GM18507 (cell line): ENCODE measurements around the gene RPS6KA5.
"Not testable (repeated sequence)": the region's sequence is repeated elsewhere in the genome, so short reads cannot be mapped to it uniquely, and the experiment has no call there.

ENCODE experiments used
- DNase-seq: peaks from one replicate; pipeline ENCODE4 v3.0.0; 2011; ENCODE audit warnings: low read depth; ENCODE audit not compliant: insufficient read length; ENCODE audit errors: extremely low spot score
- FAIRE-seq: peaks from 2 replicates; lab custom pipeline; 2011; peaks lifted over from hg19 to GRCh38; lab: Jason Lieb, UNC

The RPS6KA5 gene

GRCh38 chr14:91060351-91061055 lies at the start of gene RPS6KA5:
RPS6KA5 (minus strand) TSS chr14:91060641; CDS start chr14:91060434, 207 bp downstream.
- DNase-seq (peak; percentile 86), FAIRE-seq (peak; percentile 100)

GRCh38 chr14:91108941-91109611 lies 48.6 kb upstream of the RPS6KA5 start:
- no peak for FAIRE-seq
- no peak for DNase-seq

GRCh38 chr14:91103116-91103515 lies 42.7 kb upstream of the RPS6KA5 start:
- DNase-seq (no peak), FAIRE-seq (no peak)

DNA sequence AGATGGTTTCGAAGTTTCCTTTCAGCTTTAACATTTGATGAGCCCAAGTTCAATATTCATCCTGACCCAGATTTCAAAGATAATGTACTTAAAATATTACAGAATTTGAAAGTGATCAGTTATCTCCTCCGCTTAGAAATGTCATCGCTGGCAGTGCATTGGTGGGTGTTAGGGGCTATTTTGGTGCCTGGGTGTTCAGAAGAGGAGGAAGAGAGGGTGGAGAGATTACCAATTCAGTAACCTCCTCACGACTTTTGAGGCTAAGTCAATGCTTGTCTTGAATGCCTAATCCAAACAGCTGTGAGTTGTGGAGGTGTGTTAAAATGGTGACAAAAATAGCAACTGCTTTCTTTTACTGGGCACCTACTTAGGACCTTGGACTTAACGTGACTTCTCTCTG lies 39.7 kb upstream of the RPS6KA5 start:
- FAIRE-seq (peak; percentile 21), DNase-seq (no peak)

GRCh38 chr14:91098591-91098990 lies 38.1 kb upstream of the RPS6KA5 start:
- FAIRE-seq, result no peak
- no peak for DNase-seq

- not testable (repeated sequence) for FAIRE-seq, DNase-seq
These were observed 37.2 kb upstream of the RPS6KA5 start for GRCh38 chr14:91097657-91098056.

GRCh38 chr14:91095178-91095577 lies 34.7 kb upstream of the RPS6KA5 start:
- FAIRE-seq, result no peak
- DNase-seq, result no peak

DNA sequence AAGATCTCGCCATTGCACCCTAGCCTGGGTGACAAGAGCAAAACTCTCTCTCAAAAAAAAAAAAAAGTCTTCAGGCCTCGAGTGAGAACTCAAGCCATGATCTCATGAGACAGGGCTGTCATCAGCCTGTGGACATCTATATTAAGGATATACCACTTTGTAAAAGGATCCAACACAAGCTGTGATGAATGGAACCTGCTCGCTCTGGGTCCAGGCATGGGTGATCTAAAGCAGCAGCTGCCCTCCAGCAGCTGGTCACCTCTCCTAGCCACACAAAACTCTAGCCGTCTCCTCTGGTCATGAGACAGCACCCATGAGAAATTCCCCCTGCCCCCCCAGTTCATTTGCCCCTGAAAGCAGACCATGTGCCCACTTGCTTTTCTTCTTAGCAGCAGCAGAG lies 34.3 kb upstream of the RPS6KA5 start:
- no peak for FAIRE-seq

DNA sequence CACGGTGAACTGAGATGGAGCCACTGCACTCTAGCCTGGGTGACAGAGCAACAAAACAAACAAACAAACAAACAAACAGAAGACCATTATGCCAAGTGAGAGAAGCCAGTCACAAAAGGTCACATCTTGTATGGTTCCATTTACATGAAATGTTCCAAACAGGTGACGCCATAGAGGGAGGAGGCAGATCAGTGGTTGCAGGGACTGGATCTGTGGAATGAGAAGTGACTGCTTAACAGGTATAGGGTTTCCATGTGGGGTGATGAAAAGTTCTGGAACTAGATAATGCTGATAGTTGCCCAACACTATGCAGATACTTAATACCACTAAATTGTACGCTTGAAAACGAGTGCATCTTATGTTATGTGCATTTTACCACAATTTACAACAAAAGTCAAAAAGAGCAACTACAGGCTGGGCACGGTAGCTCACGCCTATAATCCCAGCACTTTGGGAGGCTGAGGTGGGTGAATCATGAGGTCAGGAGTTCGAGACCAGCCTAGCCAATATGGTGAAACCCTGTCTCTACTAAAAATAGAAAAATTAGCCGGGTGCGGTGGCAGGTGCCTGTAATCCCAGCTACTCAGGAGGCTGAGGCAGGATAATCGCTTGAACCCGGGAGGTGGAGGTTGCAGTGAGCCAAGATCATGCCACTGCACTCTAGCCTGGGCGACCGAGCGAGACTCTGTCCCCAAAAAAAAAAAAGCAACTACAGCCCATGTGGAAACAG lies 33.5 kb upstream of the RPS6KA5 start:
- not testable (repeated sequence) for FAIRE-seq

More for the DNA sequence above, 34.3 kb upstream of the RPS6KA5 start:
- DNase-seq, result no peak

GRCh38 chr14:91092073-91092472 lies 31.6 kb upstream of the RPS6KA5 start:
- FAIRE-seq (no peak), DNase-seq (no peak)

More for the DNA sequence above, 33.5 kb upstream of the RPS6KA5 start:
- DNase-seq, result not testable (repeated sequence)

- DNase-seq (no peak), FAIRE-seq (no peak)
These were observed 30.3 kb upstream of the RPS6KA5 start for GRCh38 chr14:91090743-91091142.

DNA sequence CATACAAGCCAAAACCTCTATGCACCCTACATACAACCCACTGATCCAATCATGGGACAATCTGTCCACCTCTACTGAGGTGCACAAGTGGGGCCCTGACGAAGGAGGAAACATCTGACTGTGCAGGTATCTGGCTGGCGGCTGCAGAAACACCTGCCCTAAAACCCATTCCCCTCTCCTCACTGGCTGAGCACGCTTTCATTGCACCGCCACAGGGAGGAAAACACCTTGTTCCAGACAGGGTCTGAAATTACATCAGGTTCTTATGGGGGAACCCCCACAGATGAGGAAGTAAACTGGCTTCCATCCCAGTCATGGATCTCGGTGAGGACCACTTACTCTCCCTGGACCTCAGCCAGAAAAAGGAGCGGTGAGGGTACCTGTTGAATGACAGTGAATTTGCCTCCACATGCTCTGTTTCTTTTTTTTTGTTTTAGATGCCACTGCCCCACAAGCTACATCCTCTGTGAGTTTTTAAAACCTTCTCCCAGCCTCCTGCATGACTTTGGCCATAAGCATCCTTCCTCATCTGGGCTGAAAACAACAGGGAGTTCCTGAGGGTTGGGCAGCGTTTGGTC lies 29.6 kb upstream of the RPS6KA5 start:
- no peak for FAIRE-seq
- no peak for DNase-seq

- DNase-seq (no peak), FAIRE-seq (no peak)
These were observed 28.3 kb upstream of the RPS6KA5 start for GRCh38 chr14:91088585-91089235.

- FAIRE-seq, DNase-seq: not testable (repeated sequence)
These were observed 27.0 kb upstream of the RPS6KA5 start for GRCh38 chr14:91087470-91087869.

- FAIRE-seq (no peak), DNase-seq (no peak)
These were observed 24.1 kb upstream of the RPS6KA5 start for GRCh38 chr14:91084516-91084915.

- DNase-seq (no peak), FAIRE-seq (no peak)
These were observed 21.8 kb upstream of the RPS6KA5 start for GRCh38 chr14:91082282-91082681.

GRCh38 chr14:91080071-91080470 lies 19.6 kb upstream of the RPS6KA5 start:
- FAIRE-seq (no peak), DNase-seq (no peak)

DNA sequence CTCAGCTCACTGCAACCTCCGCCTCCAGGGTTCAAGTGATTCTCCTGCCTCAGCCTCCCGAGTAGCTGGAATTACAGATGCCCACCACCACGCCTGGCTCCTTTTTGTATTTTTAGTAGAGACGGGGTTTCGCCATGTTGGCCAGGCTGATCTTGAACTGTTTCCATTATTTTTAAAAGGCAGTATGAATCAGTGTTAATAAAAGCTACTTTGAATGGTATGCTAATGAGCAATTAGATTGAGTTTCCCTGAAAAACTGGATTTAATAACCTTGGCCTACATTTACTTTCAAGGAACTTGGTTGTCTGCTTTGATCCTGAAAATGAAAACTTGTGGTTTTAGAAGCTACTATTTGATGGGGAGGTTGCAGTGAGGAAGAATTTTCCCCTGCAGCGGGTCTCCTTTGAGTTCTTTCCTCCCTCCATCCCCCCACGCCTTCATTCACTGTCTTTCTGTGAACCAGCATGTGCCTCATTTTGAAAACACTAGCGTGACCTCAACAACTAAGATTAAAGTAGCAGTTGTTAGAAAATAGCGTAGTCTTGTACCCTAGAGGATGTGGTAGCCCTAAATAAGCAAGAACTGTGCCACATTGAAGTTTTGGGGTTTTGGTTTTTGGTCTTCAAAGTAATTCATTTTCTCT lies 17.8 kb upstream of the RPS6KA5 start:
- FAIRE-seq (peak; percentile 87), DNase-seq (peak; percentile 17)

DNA sequence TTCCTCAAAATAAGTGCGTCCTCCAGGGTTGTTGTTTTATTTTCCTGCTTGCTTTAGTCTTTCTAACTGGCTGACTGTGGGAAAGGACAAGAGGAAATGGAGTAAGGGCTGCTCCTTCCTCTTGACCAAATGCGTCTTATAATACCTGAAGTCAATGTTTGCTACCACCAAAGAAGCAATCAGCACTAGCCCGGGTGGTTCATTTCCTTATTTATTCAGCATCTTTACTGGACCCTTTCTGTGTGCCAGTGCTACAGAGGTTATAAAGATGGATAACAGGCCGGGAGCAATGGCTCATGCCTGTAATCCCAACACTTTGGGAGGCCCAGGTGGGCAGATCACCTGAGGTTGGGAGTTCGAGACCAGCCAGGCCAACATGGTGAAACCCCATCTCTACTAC lies 15.1 kb upstream of the RPS6KA5 start:
- no peak for DNase-seq
- FAIRE-seq, result no peak
